Type B pancreatic cell (in vitro differentiated cells): Measurements from ENCODE around the gene CGNL1. TPM values are rescaled to one million over a fixed set of nuclear protein-coding genes. Genes with fewer than 3 reads are reported as not detected.

Experiments used
- DNase-seq: peaks from one replicate; pipeline ENCODE4 v3.0.0; 2021; ENCODE audit warnings: mixed read lengths; ENCODE audit not compliant: unreplicated experiment; ENCODE audit errors: extremely low spot score
- H3K27ac Mint-ChIP-seq: 2 replicates; pipeline ENCODE4 v1.8.0; 2021; ENCODE audit warnings: mild to moderate bottlenecking, mixed read lengths
- H3K27me3 Mint-ChIP-seq: 2 replicates; pipeline ENCODE4 v1.8.0; 2021; ENCODE audit warnings: mixed read lengths
- H3K36me3 Mint-ChIP-seq: 2 replicates; pipeline ENCODE4 v1.8.0; 2021; ENCODE audit warnings: mixed read lengths
- H3K4me1 Mint-ChIP-seq: one replicate; pipeline ENCODE4 v1.8.0; 2021; ENCODE audit warnings: mixed read lengths; ENCODE audit not compliant: unreplicated experiment
- H3K4me3 Mint-ChIP-seq: 2 replicates; pipeline ENCODE4 v1.8.0; 2021; ENCODE audit warnings: mild to moderate bottlenecking, mixed read lengths
- H3K9me3 Mint-ChIP-seq: 2 replicates; pipeline ENCODE4 v1.8.0; 2021; ENCODE audit warnings: mixed read lengths
- total RNA-seq: library from RNA; stranded (reverse); gene quantifications from 2 replicates; pipeline ENCODE4 v1.2.1, GENCODE V29; 2021; ENCODE audit warnings: low replicate concordance
- TF ChIP-seq, protein P1 (sequence below): fragments of 200-600 bp; sonication (generic); conservative IDR thresholded peaks from 2 replicates; pipeline ENCODE4 v1.5.0; 2021; ENCODE audit warnings: antibody characterized with exemption, mild to moderate bottlenecking

Gene CGNL1
- total RNA-seq, 1 donor from 2014 or later, result 11.8 TPM

DNA sequence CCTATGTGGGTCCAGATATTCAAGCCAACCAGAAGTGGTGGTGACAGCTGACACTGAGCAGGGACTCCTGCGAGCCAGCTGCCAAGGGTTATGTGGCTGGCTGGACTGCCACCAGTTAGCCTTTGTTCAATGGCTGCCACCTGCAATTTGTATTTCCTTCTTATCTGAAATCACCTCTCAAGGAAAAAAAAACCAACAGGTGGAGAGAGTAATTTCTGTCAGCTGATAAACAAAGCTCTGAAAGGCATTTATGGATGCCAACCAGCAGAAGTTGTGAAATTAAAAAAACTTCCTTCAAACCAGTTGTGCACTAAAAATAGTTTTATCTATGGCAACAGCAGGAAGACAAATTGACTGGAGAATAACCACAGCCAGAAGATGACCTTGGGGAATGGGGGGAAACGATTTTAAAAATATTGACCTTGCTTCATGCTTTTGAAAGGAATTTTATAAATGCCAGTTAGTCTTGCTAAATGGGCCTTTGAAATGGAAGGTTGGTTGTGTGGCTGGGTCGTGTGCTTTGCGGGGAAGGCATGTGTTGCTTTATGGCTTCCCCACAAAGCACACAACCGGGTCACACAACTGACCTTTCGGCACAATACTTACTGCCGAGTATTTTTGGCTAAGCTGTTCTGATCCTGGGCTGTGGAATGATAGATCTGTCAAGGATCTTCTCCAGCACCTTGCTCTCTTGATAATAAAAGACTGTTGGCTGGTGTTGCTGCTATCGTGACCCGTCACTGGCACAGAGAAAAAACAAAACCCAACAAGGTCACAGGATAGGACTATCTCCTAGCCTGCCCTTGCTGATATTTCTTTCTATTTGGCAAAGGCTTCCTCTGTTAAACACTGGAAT, 218.9 kb downstream of the CGNL1 start:
- no peak for DNase-seq

DNA sequence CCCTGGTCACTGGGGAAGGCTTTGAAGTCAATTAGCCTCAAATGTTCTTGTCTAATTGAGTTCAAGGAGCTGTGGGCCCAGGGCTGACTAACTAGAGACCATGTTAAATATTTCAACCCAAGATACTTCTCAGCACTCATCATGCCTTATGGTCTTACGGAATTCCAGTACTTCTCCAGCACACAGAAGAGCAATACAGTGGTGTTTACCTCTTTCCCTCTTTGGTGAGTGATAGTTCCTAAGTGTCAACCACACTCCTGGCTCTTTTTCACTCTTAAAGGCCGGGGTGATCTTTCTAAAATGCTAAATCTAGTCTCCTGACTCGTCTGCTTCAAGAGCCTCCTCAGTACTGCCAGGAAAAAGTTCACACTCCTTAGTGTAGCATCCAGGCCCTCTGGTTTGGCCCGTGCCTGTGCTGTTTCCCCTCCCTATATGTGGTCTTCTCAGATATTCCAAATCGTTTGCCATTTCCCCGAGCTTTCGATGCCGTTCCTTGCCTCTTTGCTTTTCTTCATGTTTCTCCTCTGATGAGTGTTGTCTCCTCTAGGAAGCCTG, 220.1 kb downstream of the CGNL1 start:
- TF ChIP-seq, protein P1, sequence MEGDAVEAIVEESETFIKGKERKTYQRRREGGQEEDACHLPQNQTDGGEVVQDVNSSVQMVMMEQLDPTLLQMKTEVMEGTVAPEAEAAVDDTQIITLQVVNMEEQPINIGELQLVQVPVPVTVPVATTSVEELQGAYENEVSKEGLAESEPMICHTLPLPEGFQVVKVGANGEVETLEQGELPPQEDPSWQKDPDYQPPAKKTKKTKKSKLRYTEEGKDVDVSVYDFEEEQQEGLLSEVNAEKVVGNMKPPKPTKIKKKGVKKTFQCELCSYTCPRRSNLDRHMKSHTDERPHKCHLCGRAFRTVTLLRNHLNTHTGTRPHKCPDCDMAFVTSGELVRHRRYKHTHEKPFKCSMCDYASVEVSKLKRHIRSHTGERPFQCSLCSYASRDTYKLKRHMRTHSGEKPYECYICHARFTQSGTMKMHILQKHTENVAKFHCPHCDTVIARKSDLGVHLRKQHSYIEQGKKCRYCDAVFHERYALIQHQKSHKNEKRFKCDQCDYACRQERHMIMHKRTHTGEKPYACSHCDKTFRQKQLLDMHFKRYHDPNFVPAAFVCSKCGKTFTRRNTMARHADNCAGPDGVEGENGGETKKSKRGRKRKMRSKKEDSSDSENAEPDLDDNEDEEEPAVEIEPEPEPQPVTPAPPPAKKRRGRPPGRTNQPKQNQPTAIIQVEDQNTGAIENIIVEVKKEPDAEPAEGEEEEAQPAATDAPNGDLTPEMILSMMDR, result no peak
- H3K4me1 Mint-ChIP-seq, result peaks cover 6% of the 10 kb centered on the region
- peaks cover 6% of the 10 kb centered on the region for H3K9me3 Mint-ChIP-seq
- no peak for DNase-seq
- H3K4me3 Mint-ChIP-seq, result no peak overlapping the region
- no peak overlapping the region for H3K27ac Mint-ChIP-seq
- peaks cover 7% of the 10 kb centered on the region for H3K27me3 Mint-ChIP-seq
- no peaks in the 10 kb centered on the region for H3K36me3 Mint-ChIP-seq

More for the DNA sequence above, 218.9 kb downstream of the CGNL1 start:
- H3K27me3 Mint-ChIP-seq, result peaks cover 12% of the 10 kb centered on the region
- H3K27ac Mint-ChIP-seq, result peak overlapping the region; percentile 54
- H3K4me1 Mint-ChIP-seq, result peaks cover 6% of the 10 kb centered on the region
- peak overlapping the region; percentile 55 for H3K4me3 Mint-ChIP-seq
- H3K9me3 Mint-ChIP-seq, result peaks cover 6% of the 10 kb centered on the region
- TF ChIP-seq, protein P1, result no peak
- no peaks in the 10 kb centered on the region for H3K36me3 Mint-ChIP-seq

DNA sequence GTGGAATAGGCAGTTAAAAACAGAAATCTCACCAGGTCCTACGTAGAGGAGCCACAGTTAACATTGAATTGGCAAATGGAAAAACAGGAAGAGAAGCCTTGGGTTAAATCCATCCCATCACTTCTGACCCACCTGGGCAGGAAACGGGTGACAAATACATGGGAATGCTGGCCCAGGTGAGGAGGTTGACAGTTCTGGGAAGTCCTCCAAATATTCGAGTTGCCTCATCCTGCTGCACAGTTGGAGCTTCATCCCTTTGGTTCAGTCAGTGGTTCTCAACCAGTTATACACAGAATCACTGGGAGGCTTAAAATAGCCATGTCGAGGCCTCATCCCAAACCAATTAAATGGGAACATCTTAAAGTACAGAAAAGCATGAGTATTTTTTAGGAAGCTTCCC, 220.7 kb downstream of the CGNL1 start:
- H3K36me3 Mint-ChIP-seq, result no peaks in the 10 kb centered on the region

DNA sequence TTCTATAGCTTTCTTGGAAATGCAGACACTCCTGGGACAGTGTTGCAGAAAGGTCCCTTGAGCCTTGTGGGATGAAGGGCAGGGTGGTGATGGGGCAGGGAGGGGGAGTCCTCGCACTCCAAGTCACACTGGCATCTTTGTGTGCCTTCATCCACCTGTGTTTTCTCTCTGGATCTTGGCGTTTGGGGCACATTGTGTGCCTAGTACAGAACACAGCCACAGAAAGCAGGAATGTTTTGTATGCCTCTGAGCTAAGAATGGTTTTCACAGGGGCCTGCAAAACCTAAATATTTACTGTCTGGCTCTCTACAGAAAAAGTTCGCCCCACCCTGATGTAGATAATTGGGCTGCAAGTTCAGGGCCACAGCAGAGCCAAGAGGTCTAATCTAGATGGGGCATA, 221.1 kb downstream of the CGNL1 start:
- no peaks in the 10 kb centered on the region for H3K36me3 Mint-ChIP-seq

More for the DNA sequence above, 220.7 kb downstream of the CGNL1 start:
- Mint-ChIP-seq H3K9me3 (peaks cover 6% of the 10 kb centered on the region), H3K4me1 (peaks cover 6% of the 10 kb centered on the region), H3K4me3 (no peak overlapping the region), H3K27me3 (peaks cover 6% of the 10 kb centered on the region), H3K27ac (no peak overlapping the region)
- TF ChIP-seq, protein P1, result no peak
- DNase-seq, result no peak

DNA sequence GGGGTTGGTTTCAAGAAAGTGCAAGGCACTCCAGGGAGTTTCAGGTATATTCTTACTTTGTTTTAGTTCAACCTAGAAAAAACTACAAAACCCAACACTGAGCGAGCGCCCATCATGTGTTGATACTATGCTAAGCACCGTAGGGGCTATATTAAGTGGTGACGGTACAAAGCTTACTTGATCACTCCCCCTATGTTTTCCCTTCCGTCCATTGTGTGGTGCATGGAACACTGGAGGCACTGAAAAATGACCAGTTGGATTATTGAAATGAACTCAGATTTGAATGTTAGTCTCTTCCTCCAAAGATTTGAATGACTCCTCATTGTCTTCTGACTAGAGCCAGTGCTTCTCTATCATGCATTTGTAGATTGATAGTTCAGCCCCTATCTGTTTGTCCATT, 222.0 kb downstream of the CGNL1 start:
- Mint-ChIP-seq H3K4me3 (no peak overlapping the region), H3K27ac (no peak overlapping the region), H3K36me3 (no peaks in the 10 kb centered on the region), H3K4me1 (peaks cover 6% of the 10 kb centered on the region), H3K27me3 (no peaks in the 10 kb centered on the region), H3K9me3 (peaks cover 6% of the 10 kb centered on the region)
- TF ChIP-seq, protein P1, result no peak
- no peak for DNase-seq

More for the DNA sequence above, 221.1 kb downstream of the CGNL1 start:
- TF ChIP-seq, protein P1, result no peak
- Mint-ChIP-seq H3K4me3 (no peak overlapping the region), H3K9me3 (peaks cover 6% of the 10 kb centered on the region), H3K27me3 (peaks cover 5% of the 10 kb centered on the region), H3K27ac (no peak overlapping the region), H3K4me1 (peaks cover 6% of the 10 kb centered on the region)
- no peak for DNase-seq
